GM23248 (cell line): Measurements from ENCODE around the gene CAMTA1.

ENCODE experiments used
- EZH2 ChIP-seq: fragments of 200-600 bp; sonication (generic); IDR thresholded peaks from 2 replicates; pipeline ENCODE4 v1.6.1; 2018; ENCODE audit warnings: antibody characterized with exemption, mild to moderate bottlenecking; ENCODE audit not compliant: insufficient read depth, poor library complexity, severe bottlenecking
- EZH2phosphoT487 ChIP-seq: fragments of 200-600 bp; sonication (generic); IDR thresholded peaks from 2 replicates; pipeline ENCODE4 v1.6.1; 2018; ENCODE audit warnings: antibody characterized with exemption, moderate library complexity, mild to moderate bottlenecking, low read depth; ENCODE audit not compliant: insufficient read depth

DNA sequence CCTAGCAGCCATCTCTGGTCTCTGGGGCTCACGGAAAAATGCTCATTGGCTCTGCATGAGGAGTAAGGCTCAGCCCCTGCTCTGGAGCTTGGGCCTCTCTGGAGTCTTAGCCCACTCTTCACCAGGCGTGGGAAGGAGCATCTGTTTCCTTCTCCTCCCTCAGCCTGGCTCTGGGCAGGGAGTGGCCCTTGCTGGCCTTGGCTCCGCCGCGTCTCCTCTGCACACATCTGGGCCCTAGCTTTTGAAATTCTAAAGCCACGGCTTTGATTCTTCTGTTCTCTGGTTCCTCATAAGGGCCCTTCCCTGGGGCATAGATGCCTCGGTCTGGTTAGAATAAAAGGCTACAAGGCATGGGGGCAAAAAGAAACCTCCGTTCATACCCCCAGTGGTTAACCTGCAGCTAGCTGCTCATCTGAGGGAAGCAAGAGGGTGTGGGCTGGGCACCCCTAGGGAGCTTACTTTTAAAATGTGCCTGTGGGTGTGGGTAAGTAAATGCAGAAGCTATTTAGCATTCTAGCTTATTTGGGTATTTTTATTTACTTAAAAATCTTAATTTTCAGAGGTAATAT is 145.6 kb downstream of the CAMTA1 start:
- TF ChIP-seq EZH2 (no peak), EZH2phosphoT487 (no peak)
